Measurements from ENCODE around the gene UBE2E3.

DNA sequence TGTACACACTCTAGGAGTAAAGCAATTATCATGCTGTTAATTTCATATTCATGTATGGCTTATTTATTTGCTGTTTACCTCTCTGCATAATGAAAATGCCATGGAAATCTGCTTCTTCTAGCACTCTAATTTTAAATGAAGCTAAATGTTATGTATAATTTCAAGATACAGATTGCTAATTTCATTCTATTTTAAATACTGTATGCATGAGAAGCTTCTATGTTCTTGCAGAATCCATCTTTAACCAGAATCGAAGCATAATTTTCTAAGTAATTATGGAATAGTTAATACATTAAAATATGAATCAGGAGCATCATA is 127.2 kb downstream of the UBE2E3 start:
- TF ChIP-seq, protein P1, sequence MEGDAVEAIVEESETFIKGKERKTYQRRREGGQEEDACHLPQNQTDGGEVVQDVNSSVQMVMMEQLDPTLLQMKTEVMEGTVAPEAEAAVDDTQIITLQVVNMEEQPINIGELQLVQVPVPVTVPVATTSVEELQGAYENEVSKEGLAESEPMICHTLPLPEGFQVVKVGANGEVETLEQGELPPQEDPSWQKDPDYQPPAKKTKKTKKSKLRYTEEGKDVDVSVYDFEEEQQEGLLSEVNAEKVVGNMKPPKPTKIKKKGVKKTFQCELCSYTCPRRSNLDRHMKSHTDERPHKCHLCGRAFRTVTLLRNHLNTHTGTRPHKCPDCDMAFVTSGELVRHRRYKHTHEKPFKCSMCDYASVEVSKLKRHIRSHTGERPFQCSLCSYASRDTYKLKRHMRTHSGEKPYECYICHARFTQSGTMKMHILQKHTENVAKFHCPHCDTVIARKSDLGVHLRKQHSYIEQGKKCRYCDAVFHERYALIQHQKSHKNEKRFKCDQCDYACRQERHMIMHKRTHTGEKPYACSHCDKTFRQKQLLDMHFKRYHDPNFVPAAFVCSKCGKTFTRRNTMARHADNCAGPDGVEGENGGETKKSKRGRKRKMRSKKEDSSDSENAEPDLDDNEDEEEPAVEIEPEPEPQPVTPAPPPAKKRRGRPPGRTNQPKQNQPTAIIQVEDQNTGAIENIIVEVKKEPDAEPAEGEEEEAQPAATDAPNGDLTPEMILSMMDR (conservative IDR thresholded peaks at IDR 0.05): no peak
- no peak for TF ChIP-seq EZH2 (IDR thresholded peaks at IDR 0.05; ENCODE audit: low read depth)

Measured in PC-9 (cell line).